ENCODE measurements around the gene SMARCAD1.

Gene SMARCAD1, protein sequence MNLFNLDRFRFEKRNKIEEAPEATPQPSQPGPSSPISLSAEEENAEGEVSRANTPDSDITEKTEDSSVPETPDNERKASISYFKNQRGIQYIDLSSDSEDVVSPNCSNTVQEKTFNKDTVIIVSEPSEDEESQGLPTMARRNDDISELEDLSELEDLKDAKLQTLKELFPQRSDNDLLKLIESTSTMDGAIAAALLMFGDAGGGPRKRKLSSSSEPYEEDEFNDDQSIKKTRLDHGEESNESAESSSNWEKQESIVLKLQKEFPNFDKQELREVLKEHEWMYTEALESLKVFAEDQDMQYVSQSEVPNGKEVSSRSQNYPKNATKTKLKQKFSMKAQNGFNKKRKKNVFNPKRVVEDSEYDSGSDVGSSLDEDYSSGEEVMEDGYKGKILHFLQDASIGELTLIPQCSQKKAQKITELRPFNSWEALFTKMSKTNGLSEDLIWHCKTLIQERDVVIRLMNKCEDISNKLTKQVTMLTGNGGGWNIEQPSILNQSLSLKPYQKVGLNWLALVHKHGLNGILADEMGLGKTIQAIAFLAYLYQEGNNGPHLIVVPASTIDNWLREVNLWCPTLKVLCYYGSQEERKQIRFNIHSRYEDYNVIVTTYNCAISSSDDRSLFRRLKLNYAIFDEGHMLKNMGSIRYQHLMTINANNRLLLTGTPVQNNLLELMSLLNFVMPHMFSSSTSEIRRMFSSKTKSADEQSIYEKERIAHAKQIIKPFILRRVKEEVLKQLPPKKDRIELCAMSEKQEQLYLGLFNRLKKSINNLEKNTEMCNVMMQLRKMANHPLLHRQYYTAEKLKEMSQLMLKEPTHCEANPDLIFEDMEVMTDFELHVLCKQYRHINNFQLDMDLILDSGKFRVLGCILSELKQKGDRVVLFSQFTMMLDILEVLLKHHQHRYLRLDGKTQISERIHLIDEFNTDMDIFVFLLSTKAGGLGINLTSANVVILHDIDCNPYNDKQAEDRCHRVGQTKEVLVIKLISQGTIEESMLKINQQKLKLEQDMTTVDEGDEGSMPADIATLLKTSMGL

DNA sequence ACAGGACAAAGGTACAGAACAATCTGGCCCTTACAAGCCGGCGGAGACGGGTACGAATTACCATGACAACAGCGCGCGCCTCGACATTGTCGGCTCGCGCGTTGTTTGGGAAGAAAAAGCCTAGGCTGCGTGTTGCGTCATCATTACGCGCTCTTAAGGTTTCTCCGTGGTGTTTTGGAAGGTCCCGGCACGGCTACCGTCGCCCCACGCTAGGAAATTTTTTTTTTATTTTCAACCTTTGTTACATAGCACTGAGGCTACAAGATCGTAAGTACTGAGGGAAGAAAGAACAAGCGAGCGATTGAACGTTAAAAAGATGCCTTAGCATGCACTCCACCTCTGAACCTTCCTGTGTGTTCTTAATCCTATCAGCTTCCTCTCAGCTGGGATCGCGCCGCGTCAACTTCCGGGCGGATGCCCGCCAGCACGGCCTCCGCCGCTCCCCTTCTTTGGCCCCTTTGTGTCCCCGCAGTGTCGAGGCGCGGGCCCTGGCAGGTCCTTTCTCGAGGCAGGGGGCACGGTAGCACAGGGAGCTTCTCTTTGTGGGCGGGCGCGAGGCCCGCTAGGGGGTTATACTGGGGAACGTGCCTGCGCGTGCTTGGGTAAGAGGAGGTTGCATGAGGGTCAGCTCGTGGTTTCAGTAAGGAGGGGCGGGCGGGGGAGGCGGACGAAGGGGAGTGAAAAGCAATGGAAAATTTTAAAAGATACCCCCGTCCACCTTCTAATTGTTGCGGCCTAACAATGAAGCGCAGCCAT is at the start of gene SMARCAD1:
SMARCAD1 (plus strand) TSS at position 397 of the 756 bp plus-strand sequence. CDS start 530 bp downstream, outside the sequence.
- peak; percentile 53 to 71 (median 61) for DNase-seq

DNA sequence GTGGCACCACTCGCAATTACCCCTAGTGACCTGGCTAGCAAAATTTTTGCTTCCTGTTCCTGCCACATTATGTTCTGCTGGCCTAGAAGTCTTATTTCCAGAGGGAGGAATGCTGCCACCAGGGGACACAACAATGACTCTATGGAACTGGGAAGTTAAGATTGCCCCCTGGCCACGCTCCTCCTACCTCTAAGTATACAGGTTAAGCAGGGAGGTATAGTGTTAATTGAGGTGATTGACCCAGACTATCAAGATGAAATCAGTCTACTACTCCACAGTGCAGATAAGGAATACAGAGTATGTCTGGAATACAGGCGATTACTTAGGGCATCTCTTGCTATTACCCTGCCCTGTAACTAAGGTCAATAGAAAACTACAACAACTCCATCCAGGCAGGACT is 48.8 kb upstream of the SMARCAD1 start:
- no peak for DNase-seq

DNA sequence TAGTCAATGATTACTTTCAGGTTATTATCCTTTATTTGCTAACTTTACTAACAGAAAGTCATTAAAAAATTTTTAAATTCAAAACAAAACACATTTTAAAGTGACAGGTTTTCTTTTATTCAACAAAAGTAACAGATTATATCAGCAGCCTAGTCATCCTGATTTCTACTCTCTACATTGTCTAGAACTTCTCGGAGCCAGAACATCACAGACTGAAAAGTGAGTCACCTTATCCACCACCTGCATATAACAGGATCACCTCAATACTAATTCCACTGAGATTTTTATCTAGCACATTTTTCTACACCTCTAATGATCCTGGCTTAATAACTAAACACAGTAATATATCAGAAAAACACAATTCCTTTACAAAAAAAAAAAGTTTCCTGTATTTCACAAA is 47.9 kb upstream of the SMARCAD1 start:
- no peak for DNase-seq

DNA sequence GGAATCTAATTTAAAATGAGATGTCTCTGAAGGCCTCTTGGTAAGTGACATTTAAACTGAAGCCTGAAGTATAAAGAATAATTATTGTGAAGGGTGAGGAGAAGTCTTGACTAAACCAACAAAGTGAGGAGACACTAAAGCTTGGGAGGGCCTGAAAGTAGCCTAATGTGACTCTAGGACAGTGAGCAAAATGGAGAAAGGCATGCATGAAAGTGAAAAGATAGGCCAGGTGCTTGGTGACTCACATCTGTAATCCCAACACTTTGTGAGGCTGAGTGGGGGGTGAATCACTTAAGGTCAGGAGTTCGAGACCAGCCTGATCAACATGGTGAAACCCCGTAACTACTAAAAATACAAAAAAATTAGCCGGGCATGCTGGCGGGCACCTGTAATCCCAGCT is 46.9 kb upstream of the SMARCAD1 start:
- DNase-seq = no peak

DNA sequence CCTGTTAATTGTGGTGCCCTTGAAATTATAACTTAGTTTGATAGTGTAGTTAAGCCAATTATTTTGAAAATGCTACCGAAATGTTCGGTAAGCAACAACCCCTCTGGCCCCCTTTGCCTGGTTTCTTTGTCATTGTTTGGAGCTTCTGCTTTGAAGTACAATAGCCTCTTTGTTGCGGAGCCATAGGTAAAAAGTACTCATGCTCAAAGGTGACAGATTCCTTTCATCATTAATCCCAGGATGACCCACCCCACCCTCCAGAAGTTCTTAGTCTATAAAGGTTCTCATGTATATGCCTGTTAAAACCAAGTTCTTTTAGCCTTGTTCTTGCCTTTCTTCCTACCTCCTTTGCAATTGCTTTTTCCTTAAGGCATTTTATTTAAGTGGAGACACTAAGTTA is 42.4 kb upstream of the SMARCAD1 start:
- no peak for DNase-seq

DNA sequence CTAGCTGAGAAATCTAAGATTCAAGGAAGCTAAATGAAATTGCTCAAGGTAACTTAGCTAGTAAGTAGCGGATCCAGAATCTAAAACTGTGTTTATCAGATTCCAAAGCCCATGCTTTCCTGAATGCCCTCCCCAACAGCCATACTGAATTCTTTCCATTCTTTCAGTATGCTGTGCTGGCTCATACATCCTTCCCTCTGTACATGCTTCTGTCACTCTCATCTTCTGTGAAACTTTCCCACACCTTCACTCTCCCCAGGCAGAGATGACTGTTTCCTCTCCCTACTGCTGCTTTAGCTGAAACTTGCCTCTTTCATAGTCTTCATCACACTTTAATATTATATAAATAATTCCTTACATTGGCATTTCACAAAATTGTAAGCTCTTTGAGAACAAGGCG is 39.3 kb upstream of the SMARCAD1 start:
- no peak for DNase-seq

DNA sequence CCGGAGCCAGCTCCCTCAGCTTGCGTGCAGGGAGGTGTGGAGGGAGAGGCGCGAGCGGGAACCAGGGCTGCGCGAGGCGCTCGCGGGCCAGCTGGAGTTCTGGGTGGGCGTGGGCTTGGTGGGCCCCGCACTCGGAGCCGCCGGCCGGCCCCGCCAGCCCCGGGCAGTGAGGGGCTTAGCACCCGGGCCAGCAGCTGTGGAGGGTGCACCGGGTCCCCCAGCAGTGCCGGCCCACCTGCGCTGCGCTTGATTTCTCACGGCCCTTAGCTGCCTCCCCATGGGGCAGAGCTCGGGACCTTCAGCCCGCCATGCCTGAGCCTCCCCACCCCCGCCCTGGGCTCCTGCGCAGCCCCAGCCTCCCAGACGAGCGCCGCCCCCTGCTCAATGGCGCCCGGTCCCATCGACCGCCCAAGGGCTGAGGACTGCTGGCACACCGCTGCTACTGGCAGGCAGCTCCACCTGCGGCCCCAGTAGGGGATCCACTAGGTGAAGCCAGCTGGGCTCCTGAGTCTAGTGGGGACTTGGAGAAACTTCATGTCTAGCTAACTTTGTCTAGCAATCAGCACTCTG is 37.8 kb upstream of the SMARCAD1 start:
- DNase-seq = no peak

DNA sequence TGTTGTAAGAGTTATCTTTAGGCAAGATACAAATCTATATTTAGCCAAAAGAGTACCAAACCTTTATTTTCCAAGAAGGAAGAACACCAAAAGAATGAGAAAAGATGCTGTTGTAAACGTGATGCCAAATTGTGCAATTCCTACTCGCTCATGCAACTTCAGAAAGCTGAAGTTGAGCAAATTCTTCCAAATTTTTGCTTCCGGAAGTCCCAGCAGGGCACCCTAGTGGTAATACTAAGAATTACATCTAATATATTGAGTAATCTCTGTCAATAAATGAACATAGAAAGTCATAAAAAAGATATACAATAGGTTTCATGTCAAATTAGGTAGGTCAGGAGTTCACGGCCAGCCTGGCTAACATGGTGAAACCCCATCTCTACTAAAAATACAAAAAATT is 36.0 kb upstream of the SMARCAD1 start:
- no peak for DNase-seq

DNA sequence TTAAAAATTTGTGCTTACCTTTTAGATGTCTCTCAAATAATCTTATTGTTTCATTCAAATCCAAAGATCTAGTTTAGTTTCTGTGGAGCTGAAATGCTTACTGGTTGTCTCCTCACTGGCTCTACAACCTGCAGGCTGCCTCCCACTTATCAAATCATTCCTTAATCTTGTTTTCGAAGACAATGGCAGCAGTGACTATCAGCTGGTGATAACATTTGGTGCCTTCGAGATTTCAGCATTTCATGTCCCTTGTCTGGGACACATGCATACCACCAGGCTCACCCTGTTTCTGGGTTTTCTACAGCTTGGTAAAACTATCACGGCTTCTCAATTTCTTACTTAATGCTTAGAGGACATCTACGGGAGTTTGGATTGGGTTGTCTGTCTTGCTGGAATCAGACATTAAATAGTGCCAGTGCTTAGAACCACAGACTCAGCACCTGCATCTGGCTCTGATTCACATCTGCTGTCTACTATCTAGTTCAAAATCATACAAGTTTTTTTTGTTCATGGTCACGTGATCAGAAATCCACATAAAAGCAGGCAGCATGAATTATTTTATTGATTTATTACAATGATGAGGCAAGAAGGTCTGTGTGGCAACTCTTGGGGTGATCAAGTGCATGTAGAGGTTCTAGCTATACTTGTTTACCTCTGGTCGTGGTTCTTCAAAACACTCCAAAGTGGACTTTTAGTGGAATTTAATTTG is 32.0 kb upstream of the SMARCAD1 start:
- no peak for DNase-seq

DNA sequence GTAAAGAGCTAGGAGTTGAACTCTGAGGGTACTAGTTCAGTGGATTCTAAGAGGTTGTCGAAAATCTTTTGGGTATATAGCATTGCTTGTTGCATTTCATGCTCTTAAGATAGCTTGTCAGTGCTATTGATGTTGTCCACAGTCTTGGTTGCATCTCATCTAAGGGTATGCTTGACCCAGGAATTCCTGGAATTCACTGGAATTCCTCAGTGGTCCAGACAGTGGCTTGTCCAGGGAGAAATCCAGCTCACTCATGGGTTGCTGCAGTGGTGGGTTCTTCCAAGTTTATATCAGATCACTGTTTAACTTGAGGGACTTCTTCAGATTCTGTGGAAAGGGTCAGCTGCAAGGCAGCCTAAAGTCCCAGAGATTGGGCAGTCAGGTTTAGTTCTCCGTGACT is 29.8 kb upstream of the SMARCAD1 start:
- no peak for DNase-seq

DNA sequence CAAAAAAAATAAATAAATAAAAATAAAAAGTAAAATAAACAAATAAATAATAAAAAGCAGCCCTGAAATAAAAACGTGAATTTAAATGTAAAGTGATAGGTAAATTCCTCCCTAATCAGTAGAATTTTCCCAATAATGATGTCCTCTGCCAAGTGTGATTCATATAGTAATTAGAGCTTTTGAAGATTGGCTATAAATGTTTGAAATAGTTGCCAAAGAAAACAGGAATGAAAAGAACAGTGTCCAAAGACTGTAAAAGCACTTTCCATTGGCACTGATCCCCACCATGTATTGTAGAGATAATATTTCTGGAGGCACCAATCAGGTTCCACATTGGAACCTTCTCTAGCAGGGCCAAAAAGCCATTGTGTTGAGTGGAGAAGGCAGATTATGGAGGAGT is 25.9 kb upstream of the SMARCAD1 start:
- no peak for DNase-seq

DNA sequence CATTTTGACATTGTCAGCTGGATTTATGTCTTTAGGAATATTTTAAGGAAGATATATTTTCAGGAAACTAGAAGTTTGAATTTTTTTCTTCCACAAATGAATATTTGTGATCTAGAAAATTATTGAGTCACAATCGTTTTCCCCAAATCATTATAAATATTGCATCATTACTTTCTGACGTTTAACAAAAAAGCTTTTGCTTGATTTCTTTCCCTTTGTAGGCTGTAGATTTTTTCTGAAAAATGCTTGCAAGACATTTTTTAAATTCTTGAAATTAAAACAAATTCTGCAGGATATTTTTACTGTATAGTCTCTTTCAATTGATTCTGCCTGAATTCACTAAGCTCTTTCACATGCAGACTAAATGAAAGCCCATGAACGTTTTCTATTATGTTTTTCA is 4.9 kb upstream of the SMARCAD1 start:
- DNase-seq = no peak

DNA sequence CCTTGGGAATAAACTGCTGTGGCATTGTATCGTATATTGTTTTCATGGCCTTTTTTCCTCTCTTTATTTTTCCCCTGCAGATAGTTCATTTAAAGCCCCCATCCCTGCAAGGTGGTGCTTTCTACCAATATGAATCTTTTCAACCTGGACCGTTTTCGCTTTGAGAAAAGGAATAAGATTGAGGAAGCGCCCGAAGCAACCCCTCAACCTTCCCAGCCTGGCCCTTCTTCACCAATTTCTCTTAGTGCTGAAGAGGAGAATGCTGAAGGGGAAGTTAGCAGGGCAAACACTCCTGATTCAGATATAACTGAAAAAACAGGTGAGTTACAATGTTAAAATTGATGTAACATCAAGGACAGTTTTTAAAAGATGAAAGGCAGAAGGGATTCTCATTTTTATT is 601 bp downstream of the SMARCAD1 start:
- DNase-seq = no peak

DNA sequence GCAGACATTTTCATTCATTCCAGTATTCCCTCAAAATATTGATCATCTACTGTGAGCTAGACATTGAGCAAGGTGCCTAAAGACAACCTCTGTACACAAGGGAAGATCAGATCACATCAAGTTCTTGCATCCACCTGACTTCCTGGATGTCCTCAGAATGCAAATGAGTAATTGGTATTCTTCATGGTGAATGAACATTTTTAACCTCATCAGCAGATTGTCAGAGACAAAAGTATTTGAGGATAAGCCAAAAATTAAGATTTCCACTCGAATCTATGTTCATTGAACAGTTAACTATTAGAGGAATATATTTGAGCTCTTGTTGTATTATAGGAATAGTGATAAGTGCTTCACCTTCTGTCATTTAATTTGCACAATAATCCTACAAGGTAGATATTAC is 1.3 kb downstream of the SMARCAD1 start:
- DNase-seq = no peak

DNA sequence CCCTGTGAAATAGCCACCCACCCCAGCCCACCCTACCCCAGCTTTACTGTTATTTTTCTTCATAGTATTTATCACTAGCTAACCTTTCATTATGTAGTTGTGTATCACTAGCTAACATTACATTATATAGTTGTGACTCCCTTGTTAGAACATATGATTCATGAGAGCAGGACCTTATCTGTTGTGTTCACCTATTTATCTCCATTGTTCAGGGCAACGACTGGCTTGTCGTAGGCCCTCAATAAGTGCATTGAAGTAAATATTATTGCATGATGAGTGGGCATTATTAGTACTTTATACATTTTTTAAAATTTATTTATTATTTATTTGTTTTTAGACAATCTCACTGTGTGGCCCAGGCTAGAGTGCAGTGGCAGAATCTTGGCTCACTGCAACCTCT is 4.2 kb downstream of the SMARCAD1 start:
- no peak for DNase-seq

DNA sequence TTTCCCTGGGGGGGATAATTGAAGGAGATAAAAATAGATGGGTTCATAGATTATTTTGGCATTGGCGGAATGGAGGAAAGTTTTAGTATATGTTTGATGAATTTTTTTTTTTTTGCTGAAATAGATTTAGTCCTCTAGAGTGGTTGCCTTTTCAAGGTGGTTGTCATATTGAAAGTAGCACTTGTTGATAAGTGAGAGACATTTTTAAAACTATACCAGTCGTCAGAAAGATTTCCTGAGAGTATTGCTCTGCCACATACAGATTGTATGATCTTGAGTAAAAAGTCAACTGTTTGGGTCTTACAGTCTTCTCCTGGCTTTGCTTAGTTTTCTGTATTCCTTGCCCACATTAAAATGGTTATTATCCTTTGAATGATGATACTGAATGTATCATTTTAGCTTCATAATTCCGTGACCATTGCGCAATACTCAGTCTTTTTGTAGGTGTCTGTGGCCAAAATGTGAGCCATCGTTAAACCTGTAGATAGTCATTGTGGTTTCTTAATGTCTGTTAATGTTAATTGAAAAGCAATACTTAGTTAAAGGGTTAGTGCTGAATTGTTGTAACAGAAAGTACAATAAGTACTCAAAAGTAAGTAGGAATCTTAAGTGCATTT is 7.1 kb downstream of the SMARCAD1 start:
- no peak for DNase-seq

DNA sequence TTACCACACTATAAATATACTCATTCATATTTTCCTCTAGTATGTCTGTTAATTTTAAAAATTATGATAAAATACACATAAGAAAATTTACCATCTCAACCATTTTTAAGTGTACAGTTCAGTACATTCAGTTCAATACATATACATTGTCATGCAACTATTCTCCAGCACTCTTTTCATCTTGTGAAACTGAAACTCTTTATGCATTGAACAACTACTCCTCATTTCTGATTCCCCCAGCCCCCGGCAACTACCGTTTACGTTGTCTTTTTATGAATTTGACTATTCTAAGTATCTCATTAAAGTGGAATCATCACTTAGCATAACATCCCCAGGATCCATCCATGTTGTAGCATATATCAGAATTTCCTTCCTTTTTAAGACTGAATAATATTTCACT is 8.7 kb downstream of the SMARCAD1 start:
- DNase-seq = no peak

DNA sequence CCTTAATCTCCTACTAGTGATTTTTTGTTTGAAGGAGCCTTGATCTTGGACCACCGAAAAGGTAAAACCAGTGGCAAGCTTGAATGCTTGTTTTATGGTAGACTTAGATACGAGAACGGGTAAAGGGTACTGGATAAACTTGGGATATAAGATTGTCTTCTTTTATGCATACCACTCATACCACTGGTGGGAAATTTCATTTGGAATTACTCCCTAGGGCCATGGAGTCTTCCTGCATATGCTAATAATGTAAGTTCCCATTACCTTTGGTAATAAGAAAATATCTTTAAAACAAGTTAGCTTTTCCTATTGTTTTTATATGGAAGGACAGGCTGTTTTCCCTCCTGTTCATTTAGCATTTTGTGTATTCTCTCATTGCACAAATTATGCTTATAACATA is 11.7 kb downstream of the SMARCAD1 start:
- DNase-seq = no peak

DNA sequence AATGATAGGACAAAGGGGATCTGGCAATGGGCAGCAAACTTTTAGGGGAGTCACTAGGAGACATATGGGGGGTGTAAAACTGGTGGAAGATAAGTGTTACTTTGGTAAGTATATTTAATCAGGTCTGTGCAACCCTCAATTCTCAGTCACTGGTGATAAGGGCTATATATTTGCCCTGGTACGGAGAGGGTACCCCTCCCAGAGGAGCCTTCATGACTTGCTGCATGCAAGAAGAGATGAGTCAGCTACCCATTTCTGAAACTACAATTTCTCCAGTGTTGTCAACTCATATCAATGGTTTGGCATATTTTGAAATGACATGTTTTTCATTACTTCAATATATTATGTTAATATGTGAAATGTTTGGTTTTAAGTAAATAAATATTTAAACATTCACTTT is 14.3 kb downstream of the SMARCAD1 start:
- DNase-seq = no peak

DNA sequence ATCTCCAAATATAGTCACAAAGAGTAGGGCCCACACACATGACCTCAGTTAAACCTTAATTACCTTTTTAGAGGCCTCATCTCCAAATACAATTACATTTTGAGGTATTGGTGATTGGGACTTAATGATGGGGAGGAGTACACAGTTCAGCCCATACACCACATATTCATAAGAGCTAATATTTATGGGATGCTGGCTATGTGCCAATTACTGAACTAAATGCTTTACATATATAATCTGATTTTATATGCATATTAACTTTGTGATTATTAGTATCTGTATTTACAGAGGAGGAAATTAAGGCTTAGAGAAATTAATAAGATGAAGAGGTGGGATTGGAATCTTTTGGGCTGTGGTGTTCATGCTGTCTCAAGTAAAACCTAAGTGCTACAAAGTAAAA is 17.8 kb downstream of the SMARCAD1 start:
- DNase-seq = no peak

DNA sequence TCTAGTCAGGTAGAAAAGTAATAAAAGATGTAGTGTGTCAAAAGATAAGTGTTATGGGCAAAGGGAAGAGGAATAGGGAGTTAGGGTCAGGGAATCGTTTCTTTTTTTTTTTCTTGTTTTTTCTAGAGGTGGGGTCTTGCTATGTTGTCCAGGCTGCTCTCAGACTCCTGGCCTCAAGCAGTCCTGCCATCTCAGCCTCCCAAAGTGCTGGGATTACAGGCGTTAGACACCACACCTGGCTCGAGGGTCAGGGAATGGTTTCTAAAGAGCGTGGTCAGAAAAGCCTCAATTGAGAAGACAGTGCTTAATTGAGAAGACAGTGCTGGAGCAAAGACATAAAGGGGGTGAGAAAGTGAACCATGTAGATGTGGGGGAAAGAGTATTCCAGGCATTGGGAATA is 19.1 kb downstream of the SMARCAD1 start:
- no peak for DNase-seq

Data from activated naive CD4-positive, alpha-beta T cell (primary cell).